SW 1271 (cell line): Measurements from ENCODE around the gene DCAF4.
"Not testable (repeated sequence)": the region's sequence is repeated elsewhere in the genome, so short reads cannot be mapped to it uniquely, and the experiment has no call there.

Experiments used
- DNase-seq, 2 experiments: peaks; one replicate each; lab custom pipeline; 2025; lab: John Stamatoyannopoulos, UW

DCAF4 gene

DNA sequence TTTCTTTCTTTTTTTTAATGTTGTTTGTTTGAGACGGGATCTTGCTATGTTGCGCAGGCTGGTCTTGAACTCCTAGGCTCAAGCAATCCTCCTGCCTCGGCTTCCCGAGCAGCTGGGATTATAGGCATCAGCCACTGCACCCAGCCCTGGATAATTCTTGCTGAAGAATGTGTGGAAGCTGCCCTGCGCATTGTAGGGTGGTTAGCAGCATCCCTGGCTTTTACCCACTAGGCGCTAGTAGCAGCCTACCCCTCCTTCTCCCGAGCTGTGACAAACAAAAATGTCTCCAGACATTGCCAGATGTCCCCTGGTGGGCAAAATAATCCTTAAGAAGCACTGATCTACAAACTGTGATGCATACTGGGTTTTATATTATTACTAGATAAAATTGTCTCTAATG lies 6.6 kb downstream of the DCAF4 start:
- no peak for DNase-seq

DNA sequence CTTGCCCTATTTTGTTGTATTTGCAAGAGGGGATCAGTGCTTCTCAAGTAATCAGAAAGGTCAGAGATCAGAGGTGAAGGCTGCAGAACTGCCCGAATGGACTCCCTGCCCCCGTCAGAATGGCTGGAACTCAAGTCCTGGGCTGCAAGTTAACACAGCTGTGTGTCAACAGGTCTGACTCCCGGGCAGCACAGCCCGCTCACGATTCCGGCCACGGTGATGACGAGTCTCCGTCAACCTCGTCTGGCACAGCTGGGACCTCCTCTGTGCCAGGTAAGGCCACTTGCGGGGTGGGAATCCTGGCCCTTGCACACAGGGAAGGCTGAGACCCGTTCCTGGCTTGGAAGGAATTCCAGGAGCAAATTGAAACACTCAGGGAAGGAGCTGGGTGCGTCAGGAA lies 13.4 kb downstream of the DCAF4 start:
- DNase-seq: no peak

DNA sequence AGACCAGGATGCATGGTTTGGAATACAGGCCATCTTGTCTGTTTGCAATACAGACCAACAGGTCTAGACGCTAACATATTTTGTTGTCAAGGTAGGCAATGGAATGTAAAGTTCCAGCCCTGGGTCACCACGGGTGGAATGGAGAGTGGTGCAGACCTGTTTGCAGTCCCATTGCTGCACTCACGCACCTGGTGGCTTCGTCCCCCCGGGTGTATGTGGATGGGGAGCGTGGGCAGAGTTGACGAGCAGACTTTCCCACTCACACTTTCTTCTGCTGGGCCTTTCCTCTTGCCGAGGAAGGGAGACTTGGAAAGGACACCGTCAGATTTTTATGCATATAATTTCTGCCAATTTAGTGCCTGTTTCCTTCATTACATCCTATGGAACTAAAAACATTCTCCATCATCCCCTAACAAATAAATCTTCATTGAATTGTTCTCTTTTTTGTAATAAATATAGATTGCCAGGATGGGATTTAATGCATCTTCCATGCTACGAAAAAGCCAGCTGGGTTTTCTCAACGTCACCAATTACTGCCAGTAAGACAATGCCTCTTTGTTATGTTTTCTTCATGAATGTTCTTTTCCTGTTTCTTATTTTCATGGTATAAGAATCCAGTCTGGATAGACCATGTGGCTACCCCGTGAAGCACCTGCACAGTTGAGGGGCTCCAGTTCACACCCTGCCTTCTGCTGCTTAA lies 15.2 kb downstream of the DCAF4 start:
- no peak for DNase-seq

DNA sequence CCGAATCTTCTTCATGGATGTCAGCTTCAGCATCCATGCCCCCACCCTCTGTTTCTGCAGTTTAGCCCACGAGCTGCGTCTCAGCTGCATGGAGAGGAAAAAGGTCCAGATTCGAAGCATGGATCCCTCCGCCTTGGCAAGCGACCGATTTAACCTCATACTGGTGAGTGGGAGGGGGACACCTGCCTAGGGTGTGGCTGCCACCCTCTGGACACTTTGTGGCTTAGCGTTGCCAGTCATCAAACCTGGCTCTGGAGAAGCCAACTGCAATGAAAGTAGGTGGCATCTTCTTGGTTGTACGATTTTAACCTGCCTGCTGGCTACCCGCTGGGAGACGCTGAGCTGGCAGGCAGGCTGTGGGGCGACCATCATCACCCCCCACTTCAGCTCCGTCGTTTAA lies 16.7 kb downstream of the DCAF4 start:
- no peak for DNase-seq

DNA sequence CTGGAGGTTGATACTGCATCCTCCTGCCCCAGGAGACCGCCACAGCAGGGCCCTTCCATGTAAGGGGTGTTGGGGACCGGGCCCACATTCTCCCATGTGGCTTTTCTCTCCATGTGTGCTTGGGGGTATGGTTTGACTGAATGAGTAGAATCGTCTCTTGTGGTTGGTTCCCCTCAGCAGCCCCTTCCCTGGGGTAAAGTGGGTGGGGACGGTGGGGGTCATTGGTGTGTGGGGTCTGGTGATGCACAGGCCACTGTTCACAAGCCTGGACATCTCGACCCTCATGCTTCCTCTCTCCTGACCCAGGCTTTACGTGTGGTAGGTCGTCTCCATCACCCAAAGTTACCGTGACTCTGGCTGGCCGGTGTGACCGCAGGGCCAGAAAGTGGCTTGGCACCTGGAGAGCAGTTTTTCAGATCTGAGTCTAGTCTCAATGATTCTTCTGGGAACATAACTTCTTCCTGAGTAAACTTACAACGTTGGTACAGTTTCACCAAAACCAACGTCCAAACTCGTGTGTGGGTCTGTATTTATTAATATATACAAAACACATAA lies 17.7 kb downstream of the DCAF4 start:
- no peak for DNase-seq

DNA sequence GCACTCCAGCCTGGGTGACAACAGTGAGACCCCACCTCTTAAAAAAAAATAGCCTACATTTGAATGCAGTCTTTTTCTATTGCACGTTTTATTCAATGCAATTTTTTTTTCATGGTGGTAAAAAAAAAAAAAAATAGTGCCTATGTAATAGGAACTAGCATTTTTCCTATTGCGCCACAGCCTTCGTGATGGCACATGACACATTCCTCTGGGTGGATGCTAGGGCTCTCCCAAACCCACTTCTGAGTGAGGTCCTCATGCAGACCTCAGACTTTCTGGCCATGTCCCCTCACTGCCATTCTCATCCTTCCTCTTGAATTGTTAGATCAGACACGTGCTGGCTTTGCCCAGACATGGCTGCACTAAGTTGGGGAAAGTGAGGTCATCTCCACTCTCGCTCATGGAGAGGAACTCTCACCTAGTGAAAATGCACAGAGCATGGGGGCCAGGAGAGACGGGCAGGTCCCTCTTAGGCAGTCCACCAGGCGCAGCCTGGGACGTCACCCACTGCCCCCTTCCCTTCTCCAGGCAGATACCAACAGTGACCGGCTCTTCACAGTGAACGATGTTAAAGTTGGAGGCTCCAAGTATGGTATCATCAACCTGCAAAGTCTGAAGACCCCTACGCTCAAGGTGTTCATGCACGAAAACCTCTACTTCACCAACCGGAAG lies 19.2 kb downstream of the DCAF4 start:
- no peak for DNase-seq

DNA sequence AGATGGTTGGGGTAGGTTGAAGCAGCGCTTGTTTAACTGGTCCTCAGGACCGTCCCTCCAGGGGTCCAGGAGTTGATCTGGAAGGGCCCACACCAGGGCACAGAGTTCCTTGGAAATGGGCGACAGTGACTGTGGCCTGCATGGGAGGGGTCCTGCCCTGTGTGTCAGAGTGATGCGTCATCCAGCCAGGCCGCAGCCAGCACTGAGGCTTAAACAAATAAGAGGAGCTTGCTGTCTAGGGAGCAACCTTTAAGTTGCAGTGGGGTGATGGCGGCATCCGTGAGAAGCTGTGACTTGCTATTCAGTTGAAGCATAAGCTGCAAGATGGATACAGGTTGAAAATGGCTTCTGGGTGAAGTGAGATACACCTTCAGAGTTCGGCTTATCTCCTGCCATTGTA lies 20.2 kb downstream of the DCAF4 start:
- no peak for DNase-seq

DNA sequence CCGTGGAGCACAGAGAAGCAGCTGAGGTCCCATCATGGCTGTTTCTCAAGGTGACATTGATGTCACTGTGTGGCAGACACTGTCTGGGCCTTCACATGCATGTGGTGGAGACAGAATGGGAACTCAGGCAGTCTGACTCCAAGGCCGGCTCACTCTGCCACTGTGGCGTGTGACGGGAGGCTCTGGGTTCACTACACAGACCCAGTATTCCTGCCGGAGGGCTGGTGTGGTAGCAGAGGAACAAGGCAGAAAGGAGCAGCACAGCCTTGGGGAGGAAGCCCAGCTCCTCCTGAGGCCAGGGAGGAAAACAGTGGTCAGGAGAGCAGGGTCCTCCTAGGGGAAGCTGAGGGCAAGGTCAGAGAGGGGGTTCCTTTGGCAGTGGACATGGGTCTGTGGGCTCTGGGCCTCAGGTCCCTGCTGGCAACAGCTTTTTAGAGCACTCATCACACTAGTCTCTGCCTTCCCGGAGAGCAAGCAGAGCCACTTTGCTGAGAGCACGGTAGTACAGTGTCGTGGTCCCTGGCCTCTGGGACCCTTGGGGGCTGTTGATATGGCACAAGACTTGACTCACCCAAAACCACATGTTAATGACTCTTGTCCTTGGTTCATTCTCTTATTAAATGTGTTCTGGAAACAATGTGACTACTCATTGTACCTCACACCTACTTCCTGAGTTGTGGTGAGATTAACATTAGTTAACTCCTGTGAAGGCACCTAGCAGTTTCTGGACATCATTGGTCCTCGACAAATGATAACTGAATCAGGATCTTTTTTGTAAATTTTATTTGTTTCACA lies 21.3 kb downstream of the DCAF4 start:
- DNase-seq: no peak

DNA sequence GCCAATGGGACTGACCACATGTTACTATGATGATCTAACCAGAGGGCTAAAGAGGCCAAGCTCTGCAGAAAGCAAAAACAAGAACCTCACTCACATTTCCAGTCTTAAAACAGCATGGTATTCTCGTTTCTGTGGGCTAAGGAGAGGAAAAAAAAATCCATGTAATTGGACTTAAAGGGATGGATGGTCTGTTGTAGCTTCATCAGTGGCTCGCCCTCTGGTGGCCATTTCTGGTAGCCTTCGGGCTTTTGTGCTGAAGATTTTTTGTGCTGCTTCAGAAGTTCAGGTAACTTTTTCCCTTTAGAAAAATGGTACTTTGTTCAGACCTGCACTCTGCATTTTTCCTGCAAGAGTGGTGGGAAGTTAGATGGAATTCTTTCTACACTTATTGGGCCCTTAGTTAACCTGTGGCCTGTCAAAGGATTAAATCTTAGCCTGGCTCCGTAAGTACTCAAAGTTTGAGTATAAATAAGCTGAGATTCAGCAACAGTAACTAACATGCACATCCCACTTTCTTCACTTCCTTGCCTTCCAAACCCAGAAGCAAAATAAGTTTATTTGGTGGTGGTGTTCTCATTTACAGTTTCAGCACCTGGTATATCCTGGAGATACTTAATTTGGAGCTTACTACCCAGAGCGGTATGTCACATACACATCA lies 22.3 kb downstream of the DCAF4 start:
- DNase-seq: peak in 1 of 2 experiments; percentile 50

DNA sequence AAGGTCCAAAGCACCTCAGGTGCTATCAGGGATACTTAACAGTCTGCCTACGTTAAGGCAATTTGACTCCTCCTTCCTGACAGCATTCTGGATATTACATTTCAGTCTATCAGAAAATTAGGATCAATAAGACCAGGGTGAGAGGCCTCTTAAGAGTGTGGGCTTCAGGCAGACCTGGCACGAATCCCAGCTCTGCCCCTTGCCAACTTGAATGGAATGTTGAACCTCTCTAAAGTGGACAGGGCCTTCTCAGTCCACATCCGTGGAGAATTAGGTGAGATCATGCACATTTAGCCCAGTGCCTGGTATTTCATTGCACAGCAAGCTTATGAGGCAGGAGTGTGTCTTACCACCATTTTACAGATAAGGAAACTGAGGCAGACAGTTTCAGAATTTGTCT lies 25.9 kb downstream of the DCAF4 start:
- no peak for DNase-seq

DNA sequence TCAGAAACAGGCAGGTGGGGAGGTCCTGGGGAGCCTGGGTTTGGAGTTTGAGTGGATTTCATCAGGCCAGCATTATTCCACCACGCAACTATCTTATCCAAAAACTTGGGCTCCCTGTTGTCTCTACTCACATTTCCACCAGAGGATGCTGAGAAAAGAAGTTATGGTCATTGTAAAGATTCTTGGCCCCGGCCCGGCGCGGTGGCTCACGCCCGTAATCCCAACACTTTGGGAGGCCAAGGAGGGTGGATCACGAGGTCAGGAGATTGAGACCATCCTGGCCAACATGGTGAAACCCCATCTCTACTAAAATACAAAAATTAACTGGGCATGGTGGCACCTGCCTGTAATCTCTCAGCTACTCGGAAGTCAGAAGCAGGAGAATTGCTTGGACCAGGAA lies 30.5 kb downstream of the DCAF4 start:
- not testable (repeated sequence) for DNase-seq

DNA sequence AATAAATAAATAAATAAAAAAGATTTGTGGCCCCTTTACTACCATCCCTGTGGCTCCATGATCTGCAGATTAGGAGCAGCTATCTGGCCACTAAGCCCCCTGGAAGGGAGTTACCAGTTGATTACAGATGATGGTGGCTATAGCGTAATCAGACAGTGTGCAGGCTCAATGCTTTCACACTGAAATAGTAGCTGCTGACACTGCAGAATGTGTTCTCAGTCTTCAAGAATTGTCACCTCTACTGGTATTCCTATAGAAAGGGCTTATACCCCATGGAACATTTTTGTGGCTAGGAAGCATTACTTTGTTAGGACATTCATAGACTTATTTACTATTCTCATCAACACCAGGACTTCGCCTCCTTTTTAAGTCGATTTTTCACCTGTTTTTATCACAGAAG lies 30.9 kb downstream of the DCAF4 start:
- DNase-seq: no peak

DNA sequence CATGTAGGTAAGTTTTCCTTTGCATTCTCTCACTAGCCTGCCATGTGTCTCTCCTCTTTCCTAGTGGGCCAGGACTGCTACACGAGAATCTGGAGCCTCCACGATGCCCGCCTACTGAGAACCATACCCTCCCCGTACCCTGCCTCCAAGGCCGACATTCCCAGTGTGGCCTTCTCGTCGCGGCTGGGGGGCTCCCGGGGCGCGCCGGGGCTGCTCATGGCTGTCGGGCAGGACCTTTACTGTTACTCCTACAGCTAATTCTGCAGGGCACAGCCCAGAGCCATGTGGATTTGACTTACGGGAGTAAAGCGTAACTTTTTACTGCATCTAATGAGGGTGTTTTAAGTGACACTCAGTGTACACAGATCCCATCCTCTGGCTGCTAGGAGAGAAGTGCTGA lies 32.3 kb downstream of the DCAF4 start:
- no peak for DNase-seq

DNA sequence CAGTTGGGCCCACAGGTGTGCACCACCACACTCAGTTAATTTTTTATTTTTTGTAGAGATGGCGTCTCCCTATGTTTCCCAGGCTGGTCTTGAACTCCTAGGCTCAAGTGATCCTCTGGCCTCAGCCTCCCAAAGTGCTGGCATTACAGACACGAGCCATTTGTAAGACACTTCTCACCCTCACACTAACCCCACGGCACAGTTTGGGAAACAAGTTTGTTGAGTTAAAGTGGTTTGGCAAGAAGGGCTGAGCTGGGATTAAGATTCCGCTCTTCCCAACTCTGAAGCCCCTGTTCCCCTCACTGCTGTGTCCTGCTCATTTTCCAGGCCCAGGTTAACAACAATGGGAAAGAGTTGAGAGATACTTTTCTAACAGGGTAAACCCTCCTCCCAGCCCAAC lies 34.8 kb downstream of the DCAF4 start:
- DNase-seq: not testable (repeated sequence)

DNA sequence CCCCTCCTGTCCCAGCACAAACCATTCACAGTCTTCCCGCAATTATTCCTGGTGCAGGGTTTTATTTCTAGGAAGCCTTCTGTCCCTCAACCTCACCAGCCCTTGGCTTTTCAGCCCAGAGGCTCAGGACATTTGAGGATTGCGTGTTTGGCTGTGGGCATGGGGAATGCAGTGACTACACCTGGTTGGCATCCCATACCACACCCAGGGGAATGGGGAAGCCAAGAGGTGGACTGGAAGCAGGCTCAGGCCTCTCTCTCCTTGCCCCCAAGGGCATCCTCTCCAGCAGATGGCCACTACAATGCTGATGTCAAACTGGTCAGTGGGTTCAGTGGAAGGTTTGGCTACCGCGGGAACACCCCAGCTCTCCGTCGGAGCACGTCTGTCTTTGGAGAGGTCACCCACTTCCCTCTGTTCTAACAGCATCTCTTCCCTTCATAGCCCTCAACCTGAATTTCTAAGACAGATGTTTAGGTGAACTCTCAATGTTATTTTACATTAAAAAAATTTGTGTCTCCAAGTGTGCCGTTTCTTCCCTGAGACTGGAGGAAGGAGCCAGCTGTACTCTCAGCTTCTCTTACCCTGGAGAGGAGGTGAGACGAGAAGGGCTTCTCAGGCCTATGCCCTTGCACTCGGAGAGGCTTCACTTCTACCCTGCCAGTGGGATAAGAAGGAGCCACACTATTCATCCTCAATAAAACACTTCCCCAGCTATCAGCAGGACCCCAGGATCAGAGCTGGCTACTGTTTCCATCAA lies 35.5 kb downstream of the DCAF4 start:
- DNase-seq: peak; percentile 35 to 37

DNA sequence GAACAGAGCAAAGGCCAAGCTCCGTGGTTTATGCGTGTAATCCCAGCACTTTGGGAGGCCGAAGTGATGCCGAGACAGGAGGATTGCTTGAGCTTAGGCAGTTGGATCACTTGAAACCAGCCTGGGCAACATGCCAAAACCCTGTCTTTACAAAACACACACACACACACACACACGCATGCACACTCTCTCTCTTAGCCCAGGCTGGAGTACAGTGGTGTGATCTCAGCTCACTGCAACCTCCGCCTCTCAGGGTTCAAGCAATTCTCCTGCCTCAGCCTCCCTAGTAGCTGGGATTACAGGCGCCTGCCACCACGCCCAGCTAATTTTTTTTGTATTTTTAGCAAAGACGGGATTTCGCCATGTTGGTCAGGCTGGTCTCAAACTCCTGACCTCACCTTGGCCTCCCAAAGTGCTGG lies 36.1 kb downstream of the DCAF4 start:
- DNase-seq: not testable (repeated sequence)

DNA sequence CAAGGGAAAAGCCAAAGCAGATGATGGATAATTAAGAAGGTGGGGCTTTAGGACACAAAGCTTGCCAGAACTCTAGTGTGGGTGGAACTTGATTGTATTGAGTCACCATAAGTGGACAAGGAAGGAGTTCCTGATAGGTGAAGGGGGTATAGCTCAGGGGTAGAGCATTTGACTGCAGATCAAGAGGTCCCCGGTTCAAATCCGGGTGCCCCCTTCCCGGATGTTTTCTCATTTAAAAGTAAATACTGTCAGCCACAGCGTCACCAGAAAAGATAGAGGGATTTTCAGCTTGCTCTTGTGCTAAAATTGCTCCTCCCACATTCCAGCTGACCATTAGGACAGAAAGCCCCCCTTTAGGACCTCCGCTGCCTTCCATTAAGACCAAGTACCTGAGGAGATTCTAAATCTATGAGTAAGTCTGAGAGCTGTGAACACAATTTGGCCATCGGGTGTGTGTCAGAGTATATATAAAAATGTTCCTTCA lies 36.6 kb downstream of the DCAF4 start:
- peak; percentile 33 to 57 for DNase-seq

DNA sequence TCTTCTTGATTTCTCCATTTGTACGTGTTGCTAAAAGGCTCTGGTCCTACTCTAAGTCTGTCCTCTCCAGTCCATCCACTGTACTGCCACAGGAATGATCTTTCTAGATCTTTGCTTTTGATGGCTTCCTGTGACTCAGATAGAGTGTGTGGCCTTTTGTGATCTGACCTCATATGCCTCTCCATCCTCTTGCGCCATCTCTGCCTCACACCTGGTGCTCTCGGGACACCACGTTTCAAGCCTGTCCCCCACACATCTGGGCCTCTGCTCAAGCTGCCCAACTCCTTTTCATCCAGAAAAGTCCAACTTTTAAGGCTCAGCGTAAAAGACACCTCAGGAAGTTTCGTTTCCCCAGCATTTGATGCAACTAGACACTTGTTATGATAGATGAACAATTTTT lies 39.0 kb downstream of the DCAF4 start:
- peak in 1 of 2 experiments; percentile 41 for DNase-seq

DNA sequence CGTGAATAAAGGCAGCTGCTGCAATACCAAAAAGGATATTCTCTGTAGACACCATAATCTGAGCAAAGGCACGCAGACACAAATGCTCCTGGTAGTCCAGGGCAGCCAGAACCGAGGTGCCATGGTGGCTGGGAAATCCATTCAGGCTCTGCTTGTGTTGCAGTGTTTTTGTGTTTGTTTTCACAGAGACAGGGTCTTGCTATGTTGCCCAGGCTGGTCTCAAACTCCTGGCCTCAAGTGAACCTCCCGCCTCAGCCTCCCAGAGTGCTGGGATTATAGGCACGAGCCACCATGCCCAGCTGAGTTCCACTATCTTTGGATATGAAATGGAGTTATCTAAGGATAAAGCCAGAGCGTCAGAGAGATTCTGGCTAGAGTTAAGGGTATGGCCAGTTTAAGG lies 39.8 kb downstream of the DCAF4 start:
- no peak for DNase-seq

DNA sequence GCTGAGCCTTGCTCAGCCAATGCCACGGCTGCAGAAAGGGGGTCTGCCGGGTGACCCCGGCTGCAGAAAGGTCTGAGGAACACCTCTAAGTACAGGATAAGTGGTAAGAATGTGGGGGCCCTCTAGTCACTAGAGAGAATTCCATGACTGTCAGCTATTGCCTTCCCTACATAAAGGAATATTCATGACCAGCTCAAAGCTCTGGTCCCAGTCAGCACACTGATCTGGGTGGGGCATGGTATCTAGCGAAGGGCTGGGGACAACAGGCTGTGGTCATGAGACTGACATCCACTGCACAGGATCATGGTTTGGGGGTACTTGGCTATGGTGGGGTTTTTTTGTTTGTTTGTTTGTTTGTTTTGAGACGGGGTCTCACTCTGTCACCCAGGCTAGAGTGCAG lies 42.1 kb downstream of the DCAF4 start:
- no peak for DNase-seq

DNA sequence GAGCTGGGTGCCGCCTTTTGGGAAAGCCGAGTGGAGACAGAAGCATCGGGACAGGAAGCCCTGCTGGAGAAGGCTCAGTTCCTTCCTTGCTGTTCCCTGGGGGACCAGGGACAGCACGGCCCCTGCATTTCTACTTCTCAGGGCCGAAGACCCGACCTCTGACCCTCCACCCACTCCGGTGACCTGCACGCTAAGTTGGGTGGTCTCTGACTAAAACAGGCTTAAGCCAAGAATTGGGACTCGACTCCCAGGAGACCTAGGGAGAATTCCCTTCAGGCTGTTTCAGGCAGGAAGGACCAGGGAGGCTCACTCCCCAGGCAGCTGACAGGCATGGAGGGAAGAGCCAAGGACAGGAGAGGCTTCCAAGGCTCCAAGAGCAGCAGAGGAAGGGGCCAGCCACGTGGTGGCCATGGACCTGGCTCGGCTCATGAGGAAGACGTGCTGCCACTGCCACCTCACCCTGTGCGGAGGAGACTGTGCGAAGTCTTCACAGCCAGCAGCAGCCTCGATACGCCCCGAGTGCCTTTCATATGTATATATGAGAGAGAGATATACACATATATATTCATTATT lies 43.9 kb downstream of the DCAF4 start:
- DNase-seq: no peak
